GM23248 (cell line): ENCODE results near the gene AHI1.

Experiments
- EZH2 ChIP-seq: fragments of 200-600 bp; sonication (generic); IDR thresholded peaks from 2 replicates; pipeline ENCODE4 v1.6.1; 2018; ENCODE audit warnings: antibody characterized with exemption, mild to moderate bottlenecking; ENCODE audit not compliant: insufficient read depth, poor library complexity, severe bottlenecking
- EZH2phosphoT487 ChIP-seq: fragments of 200-600 bp; sonication (generic); IDR thresholded peaks from 2 replicates; pipeline ENCODE4 v1.6.1; 2018; ENCODE audit warnings: antibody characterized with exemption, moderate library complexity, mild to moderate bottlenecking, low read depth; ENCODE audit not compliant: insufficient read depth

DNA sequence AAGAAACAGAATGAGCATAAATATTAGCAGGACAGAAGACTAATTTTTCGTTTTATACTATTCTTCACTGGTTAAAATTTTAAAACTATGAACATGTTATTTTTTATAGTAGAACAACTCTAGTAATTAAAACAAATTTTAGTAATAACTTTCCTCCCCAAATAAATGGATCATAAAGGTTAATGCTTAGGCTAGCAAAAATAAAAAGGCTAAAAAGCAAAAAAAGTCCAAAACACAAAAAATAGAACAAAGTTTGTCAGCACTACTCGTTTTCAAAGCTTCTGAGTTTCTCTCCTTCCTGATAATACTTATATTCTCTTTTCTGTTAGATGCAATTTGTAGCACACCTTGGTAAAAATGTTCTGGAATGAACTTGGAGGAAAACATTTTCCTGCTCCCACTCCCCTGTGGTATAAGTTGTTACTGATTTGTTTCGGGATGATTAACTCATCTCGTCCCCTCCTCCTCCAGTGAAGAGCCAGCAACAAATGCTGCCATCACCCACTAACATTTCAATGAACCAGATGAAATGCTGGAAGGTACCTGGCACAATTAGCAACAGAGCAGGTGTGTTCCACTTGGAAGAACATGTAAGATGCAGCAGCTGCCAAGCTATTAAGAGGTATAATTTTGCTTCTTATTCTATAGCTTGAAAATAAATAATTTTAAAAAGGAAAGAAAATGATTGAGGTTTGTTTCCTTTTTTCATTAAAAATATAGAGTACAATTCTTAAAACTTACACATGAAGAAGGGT lies 185.9 kb downstream of the AHI1 start:
- no peak for TF ChIP-seq EZH2phosphoT487
- TF ChIP-seq EZH2: no peak
